GM12878 (cell line): Measurements from ENCODE around the gene VEGFB. TPM values are rescaled to one million over a fixed set of nuclear protein-coding genes. Genes with fewer than 3 reads are reported as not detected.

Experiments
- CBX5 ChIP-seq: sonication (generic); IDR thresholded peaks from 2 replicates; pipeline ENCODE4 v1.6.1; 2016; ENCODE audit warnings: low read depth, moderate library complexity, mild to moderate bottlenecking, inconsistent platforms
- HDAC6 ChIP-seq: fragments of 200-600 bp; sonication (generic); IDR thresholded peaks from one replicate; pipeline ENCODE4 v1.8.0; 2017; ENCODE audit warnings: antibody characterized with exemption; ENCODE audit not compliant: unreplicated experiment
- MEF2B ChIP-seq: fragments of 450-650 bp; IDR thresholded peaks from 2 replicates; pipeline ENCODE4 v1.6.1; 2018; ENCODE audit warnings: mild to moderate bottlenecking, moderate library complexity; ENCODE audit not compliant: partially characterized antibody, poor library complexity, severe bottlenecking
- MTA2 ChIP-seq: fragments of 450-650 bp; IDR thresholded peaks from 2 replicates; pipeline ENCODE4 v1.6.1; 2016; ENCODE audit warnings: low read depth, mild to moderate bottlenecking, moderate library complexity
- NBN ChIP-seq: fragments of 450-650 bp; IDR thresholded peaks from 2 replicates; pipeline ENCODE4 v1.6.1; 2016
- NFXL1 ChIP-seq: fragments of 450-650 bp; IDR thresholded peaks from 2 replicates; pipeline ENCODE4 v1.6.1; 2017; ENCODE audit warnings: antibody characterized with exemption, mild to moderate bottlenecking, borderline replicate concordance
- NFYB ChIP-seq: IDR thresholded peaks from 2 replicates; pipeline ENCODE4 v1.6.1; 2011; ENCODE audit warnings: low read depth, mild to moderate bottlenecking, low read length, improper control_type of control experiment, moderate library complexity; ENCODE audit not compliant: insufficient read depth
- NR2C1 ChIP-seq: fragments of 450-650 bp; IDR thresholded peaks from 2 replicates; pipeline ENCODE4 v1.6.1; 2017; ENCODE audit warnings: antibody characterized with exemption, mild to moderate bottlenecking, moderate library complexity
- NR2F1 ChIP-seq: fragments of 450-650 bp; conservative IDR thresholded peaks from 2 replicates; pipeline ENCODE4 v1.6.1; 2017; ENCODE audit warnings: mild to moderate bottlenecking
- RCOR1 ChIP-seq: conservative IDR thresholded peaks from 2 replicates; pipeline ENCODE4 v1.6.1; 2012; ENCODE audit warnings: low read depth, low read length, improper control_type of control experiment
- RUNX3 ChIP-seq: IDR thresholded peaks from 2 replicates; pipeline ENCODE4 v1.6.1; 2012; ENCODE audit warnings: low read length, inconsistent platforms
- SREBF2 ChIP-seq: IDR thresholded peaks from 2 replicates; pipeline ENCODE4 v1.6.1; 2012; ENCODE audit warnings: mild to moderate bottlenecking, low read length
- TAF1 ChIP-seq: IDR thresholded peaks from 2 replicates; pipeline ENCODE4 v1.6.1; 2011; ENCODE audit warnings: mild to moderate bottlenecking, low read depth, low read length, borderline replicate concordance
- USF2 ChIP-seq: IDR thresholded peaks from 2 replicates; pipeline ENCODE4 v1.6.1; 2011; ENCODE audit warnings: low read depth, low read length, improper control_type of control experiment, borderline replicate concordance
- ZBTB4 ChIP-seq: fragments of 450-650 bp; formaldehyde crosslinking; IDR thresholded peaks from 2 replicates; pipeline ENCODE4 v1.4.0; 2022; ENCODE audit warnings: mild to moderate bottlenecking, moderate library complexity
- polyA plus RNA-seq, 11 experiments: library from polyadenylated mRNA; depleted of rRNA in 4 of 11; unstranded in 6 of 11; stranded (reverse) in 5 of 11; fragments of >200 nt; fragmentation: Nextera tagmentation in 4 of 11; fragmentation: Illumina TruSeq in 1 of 11; extraction: Ambion mirVana in 4 of 11; extraction: Trizol in 1 of 11; gene quantifications; 1 replicate in 1 of 11; 2 replicates in 10 of 11; pipeline versions ENCODE4 v1.2.1 to v1.2.3, GENCODE V29; 2011 to 2016; ENCODE audit warnings: inconsistent platforms in 2 of 11, missing spikeins in 2 of 11, low read depth in 1 of 11
- total RNA-seq, 4 experiments: library from RNA; depleted of rRNA in 3 of 4; stranded (reverse); fragments of >200 nt in 3 of 4; fragmentation: Illumina TruSeq in 1 of 4; extraction: Trizol in 1 of 4; gene quantifications; 2 replicates each; pipeline versions ENCODE4 v1.2.1 to v1.2.3, GENCODE V29; 2013 to 2021
- TF ChIP-seq, protein P1 (sequence below): fragments of 450-650 bp; formaldehyde crosslinking; IDR thresholded peaks from 2 replicates; pipeline ENCODE4 v1.4.0; 2020; ENCODE audit warnings: mild to moderate bottlenecking, moderate library complexity
- TF ChIP-seq, protein P2 (sequence below): fragments of 450-650 bp; IDR thresholded peaks from 2 replicates; pipeline ENCODE4 v1.6.1; 2017; ENCODE audit warnings: mild to moderate bottlenecking, moderate library complexity

The VEGFB gene
- total and polyA plus RNA-seq, 10 of the 15 experiments (the other 5 are each of a cell fraction or from before 2014, with no cell fraction given) = 7.0 to 75.8 (median 20.3) TPM

GRCh38 chr11:64259533-64260067 lies 25.2 kb downstream of the VEGFB start (continued):
- TF ChIP-seq ZBTB4 (CRISPR knock-in tag) (no peak), CBX5 (no peak), TAF1 (no peak), SREBF2 (no peak), NR2C1 (peak; percentile 95), MEF2B (no peak), MTA2 (peak; percentile 75), NFYB (no peak), NFXL1 (no peak), HDAC6 (no peak), NBN (no peak), RUNX3 (peak; percentile 57), NR2F1 (peak; percentile 99), RCOR1 (no peak), USF2 (no peak)
- TF ChIP-seq, protein P1, sequence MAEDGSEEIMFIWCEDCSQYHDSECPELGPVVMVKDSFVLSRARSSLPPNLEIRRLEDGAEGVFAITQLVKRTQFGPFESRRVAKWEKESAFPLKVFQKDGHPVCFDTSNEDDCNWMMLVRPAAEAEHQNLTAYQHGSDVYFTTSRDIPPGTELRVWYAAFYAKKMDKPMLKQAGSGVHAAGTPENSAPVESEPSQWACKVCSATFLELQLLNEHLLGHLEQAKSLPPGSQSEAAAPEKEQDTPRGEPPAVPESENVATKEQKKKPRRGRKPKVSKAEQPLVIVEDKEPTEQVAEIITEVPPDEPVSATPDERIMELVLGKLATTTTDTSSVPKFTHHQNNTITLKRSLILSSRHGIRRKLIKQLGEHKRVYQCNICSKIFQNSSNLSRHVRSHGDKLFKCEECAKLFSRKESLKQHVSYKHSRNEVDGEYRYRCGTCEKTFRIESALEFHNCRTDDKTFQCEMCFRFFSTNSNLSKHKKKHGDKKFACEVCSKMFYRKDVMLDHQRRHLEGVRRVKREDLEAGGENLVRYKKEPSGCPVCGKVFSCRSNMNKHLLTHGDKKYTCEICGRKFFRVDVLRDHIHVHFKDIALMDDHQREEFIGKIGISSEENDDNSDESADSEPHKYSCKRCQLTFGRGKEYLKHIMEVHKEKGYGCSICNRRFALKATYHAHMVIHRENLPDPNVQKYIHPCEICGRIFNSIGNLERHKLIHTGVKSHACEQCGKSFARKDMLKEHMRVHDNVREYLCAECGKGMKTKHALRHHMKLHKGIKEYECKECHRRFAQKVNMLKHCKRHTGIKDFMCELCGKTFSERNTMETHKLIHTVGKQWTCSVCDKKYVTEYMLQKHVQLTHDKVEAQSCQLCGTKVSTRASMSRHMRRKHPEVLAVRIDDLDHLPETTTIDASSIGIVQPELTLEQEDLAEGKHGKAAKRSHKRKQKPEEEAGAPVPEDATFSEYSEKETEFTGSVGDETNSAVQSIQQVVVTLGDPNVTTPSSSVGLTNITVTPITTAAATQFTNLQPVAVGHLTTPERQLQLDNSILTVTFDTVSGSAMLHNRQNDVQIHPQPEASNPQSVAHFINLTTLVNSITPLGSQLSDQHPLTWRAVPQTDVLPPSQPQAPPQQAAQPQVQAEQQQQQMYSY (CRISPR knock-in tag) = no peak
- TF ChIP-seq, protein P2, sequence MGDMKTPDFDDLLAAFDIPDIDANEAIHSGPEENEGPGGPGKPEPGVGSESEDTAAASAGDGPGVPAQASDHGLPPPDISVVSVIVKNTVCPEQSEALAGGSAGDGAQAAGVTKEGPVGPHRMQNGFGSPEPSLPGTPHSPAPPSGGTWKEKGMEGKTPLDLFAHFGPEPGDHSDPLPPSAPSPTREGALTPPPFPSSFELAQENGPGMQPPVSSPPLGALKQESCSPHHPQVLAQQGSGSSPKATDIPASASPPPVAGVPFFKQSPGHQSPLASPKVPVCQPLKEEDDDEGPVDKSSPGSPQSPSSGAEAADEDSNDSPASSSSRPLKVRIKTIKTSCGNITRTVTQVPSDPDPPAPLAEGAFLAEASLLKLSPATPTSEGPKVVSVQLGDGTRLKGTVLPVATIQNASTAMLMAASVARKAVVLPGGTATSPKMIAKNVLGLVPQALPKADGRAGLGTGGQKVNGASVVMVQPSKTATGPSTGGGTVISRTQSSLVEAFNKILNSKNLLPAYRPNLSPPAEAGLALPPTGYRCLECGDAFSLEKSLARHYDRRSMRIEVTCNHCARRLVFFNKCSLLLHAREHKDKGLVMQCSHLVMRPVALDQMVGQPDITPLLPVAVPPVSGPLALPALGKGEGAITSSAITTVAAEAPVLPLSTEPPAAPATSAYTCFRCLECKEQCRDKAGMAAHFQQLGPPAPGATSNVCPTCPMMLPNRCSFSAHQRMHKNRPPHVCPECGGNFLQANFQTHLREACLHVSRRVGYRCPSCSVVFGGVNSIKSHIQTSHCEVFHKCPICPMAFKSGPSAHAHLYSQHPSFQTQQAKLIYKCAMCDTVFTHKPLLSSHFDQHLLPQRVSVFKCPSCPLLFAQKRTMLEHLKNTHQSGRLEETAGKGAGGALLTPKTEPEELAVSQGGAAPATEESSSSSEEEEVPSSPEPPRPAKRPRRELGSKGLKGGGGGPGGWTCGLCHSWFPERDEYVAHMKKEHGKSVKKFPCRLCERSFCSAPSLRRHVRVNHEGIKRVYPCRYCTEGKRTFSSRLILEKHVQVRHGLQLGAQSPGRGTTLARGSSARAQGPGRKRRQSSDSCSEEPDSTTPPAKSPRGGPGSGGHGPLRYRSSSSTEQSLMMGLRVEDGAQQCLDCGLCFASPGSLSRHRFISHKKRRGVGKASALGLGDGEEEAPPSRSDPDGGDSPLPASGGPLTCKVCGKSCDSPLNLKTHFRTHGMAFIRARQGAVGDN = peak; percentile 79
